Thyroid gland (tissue), 4 donors: Measurements from ENCODE around the gene KRTAP5-5. TPM values are rescaled to one million over a fixed set of nuclear protein-coding genes. Genes with fewer than 3 reads are reported as not detected.

Experiments used
- DNase-seq, 2 donors: peaks; one replicate each; pipeline ENCODE4 v3.0.0-alpha.2; 2019
- H3K27ac ChIP-seq, 3 donors: fragments of 200-600 bp; sonication (generic); 1 replicate in 2 of 3; 2 replicates in 1 of 3; pipeline ENCODE4 v1.5.1; 2016 to 2019; ENCODE audit warnings: mild to moderate bottlenecking in 1 of 3, moderate library complexity in 1 of 3
- H3K27me3 ChIP-seq: fragments of 200-600 bp; sonication (generic); one replicate; pipeline ENCODE4 v1.5.1; 2019
- H3K36me3 ChIP-seq, 2 donors: fragments of 200-600 bp; sonication (generic); one replicate each; pipeline ENCODE4 v1.5.1; 2016 to 2019
- H3K4me1 ChIP-seq, 2 donors: fragments of 200-600 bp; sonication (generic); one replicate each; pipeline ENCODE4 v1.5.1; 2017 to 2019
- H3K4me3 ChIP-seq, 3 donors: fragments of 200-600 bp; sonication (generic); replicated peaks in 1 of 3; 1 replicate in 2 of 3; 2 replicates in 1 of 3; pipeline ENCODE4 v1.5.1; 2016; ENCODE audit warnings: mild to moderate bottlenecking in 1 of 3
- H3K9me3 ChIP-seq: fragments of 200-600 bp; sonication (generic); one replicate; pipeline ENCODE4 v1.5.1; 2017
- POLR2A ChIP-seq, 2 donors: fragments of 450-650 bp; IDR thresholded peaks; one replicate each; pipeline ENCODE4 v1.6.1; 2017; ENCODE audit warnings: antibody characterized with exemption in 2 of 2, mild to moderate bottlenecking in 2 of 2, moderate library complexity in 1 of 2
- WGBS, 2 donors: methylation state at CpG; one replicate each; pipeline ENCODE4 v1.1.5; 2017; 5-methylcytosine and 5-hydroxymethylcytosine counted together
- intact Hi-C: fragments of 100-400 bp; cut with DNase I; formaldehyde crosslinking; loops from one replicate; pipeline ENCODE4 v1.15.1; 2023
- total RNA-seq, 4 donors: library from RNA; depleted of rRNA; stranded (reverse); fragments of >200 nt; gene quantifications; one replicate each; pipeline ENCODE4 v1.2.3, GENCODE V29; 2016
- TF ChIP-seq, protein P1 (sequence below), 6 experiments: fragments of 200-600 bp in 3 of 6; fragments of 450-650 bp in 3 of 6; sonication (generic) in 3 of 6; IDR thresholded peaks; one replicate each; pipeline ENCODE4 v1.5.1; 2016 to 2019; ENCODE audit warnings: antibody characterized with exemption in 6 of 6, mild to moderate bottlenecking in 2 of 6, inconsistent platforms in 1 of 6, moderate library complexity in 1 of 6

KRTAP5-5 gene
- total RNA-seq, 4 donors from 2014 or later: not detected

DNA sequence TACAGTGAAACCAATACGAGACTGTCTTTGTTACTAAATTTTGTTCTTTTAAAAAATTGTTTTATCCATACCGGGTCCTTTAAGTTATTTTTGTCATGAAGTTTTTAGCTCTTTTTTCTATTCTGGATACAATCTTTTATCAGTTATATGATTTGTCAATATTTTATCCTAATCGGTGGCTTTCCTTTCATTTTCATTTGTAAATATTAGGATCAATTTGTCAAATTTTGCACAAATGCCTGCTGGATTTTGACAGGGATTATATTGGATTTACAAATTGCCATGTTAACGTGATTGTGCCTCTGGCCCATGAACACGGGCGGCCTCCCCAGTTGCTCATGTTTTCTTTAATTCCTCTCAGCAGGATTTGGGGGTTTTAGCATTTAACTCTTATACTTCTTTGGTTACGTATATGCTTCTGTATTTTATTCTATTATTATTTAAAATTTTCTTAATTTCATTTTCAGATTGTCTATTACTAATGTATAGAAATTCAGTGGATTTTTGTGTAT lies 46.7 kb downstream of the KRTAP5-5 start:
- intact Hi-C loops: no loop called here
- WGBS, 2 donors: 76 to 84% methylated on average over 7 of the region's 7 CpGs
- no peaks in the 10 kb centered on the region for H3K9me3 ChIP-seq
- H3K27me3 ChIP-seq: no peaks in the 10 kb centered on the region
- no peak overlapping the region for H3K27ac ChIP-seq
- H3K36me3 ChIP-seq: no peaks in the 10 kb centered on the region
- H3K4me3 ChIP-seq: no peak overlapping the region
- no peaks in the 10 kb centered on the region for H3K4me1 ChIP-seq
- TF ChIP-seq, protein P1, sequence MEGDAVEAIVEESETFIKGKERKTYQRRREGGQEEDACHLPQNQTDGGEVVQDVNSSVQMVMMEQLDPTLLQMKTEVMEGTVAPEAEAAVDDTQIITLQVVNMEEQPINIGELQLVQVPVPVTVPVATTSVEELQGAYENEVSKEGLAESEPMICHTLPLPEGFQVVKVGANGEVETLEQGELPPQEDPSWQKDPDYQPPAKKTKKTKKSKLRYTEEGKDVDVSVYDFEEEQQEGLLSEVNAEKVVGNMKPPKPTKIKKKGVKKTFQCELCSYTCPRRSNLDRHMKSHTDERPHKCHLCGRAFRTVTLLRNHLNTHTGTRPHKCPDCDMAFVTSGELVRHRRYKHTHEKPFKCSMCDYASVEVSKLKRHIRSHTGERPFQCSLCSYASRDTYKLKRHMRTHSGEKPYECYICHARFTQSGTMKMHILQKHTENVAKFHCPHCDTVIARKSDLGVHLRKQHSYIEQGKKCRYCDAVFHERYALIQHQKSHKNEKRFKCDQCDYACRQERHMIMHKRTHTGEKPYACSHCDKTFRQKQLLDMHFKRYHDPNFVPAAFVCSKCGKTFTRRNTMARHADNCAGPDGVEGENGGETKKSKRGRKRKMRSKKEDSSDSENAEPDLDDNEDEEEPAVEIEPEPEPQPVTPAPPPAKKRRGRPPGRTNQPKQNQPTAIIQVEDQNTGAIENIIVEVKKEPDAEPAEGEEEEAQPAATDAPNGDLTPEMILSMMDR (IDR thresholded peaks at IDR 0.05): no peak
- no peak for TF ChIP-seq POLR2A (IDR thresholded peaks at IDR 0.05)
- no peak for DNase-seq

DNA sequence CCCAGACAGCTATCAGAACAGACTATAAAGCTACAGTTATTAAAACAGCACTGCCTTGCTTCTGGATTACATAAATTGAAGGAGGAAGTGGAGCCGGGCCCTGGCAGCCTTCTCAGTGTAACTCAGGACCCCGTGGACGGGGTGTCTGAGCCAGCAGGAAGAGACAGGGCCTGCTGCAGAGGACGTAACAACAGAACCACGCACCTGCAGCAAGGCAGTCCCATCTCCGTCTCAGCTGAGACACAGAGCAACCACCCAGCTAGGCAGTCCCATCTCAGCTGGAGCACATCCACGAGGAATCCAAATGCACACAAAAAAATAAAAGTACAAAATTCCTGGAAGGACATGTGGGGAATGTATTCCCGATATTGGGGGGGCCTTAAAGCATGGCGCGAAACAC lies 50.3 kb downstream of the KRTAP5-5 start:
- intact Hi-C loops: no loop called here
- no peak overlapping the region for H3K27ac ChIP-seq
- no peaks in the 10 kb centered on the region for H3K4me1 ChIP-seq
- H3K9me3 ChIP-seq: no peaks in the 10 kb centered on the region
- H3K36me3 ChIP-seq: no peaks in the 10 kb centered on the region
- H3K27me3 ChIP-seq: no peaks in the 10 kb centered on the region
- no peak overlapping the region for H3K4me3 ChIP-seq
- DNase-seq: no peak
- 87 to 89% methylated on average over 10 of the region's 10 CpGs for WGBS, 2 donors
- TF ChIP-seq, protein P1 (IDR thresholded peaks at IDR 0.05): no peak
- TF ChIP-seq POLR2A (IDR thresholded peaks at IDR 0.05): no peak

Other genes with a start within 250 kb of the KRTAP5-5 start
- gene BRSK2, start 239.8 kb upstream of the KRTAP5-5 start, total RNA-seq: 1 to 10 TPM in 2 of 4 donors, under 1 TPM in 2; 0.34 to 2.2 (median 0.81) TPM
- gene MOB2, start 143.0 kb upstream of the KRTAP5-5 start, total RNA-seq: 10 to 100 TPM; 25.6 to 45.8 (median 30.1) TPM
- 1 to 10 TPM; 1.3 to 3.5 (median 2.5) TPM for gene DUSP8, start 57.5 kb upstream of the KRTAP5-5 start, total RNA-seq
- gene KRTAP5-1, start 44.5 kb upstream of the KRTAP5-5 start, total RNA-seq: not detected
- gene KRTAP5-2, start 31.5 kb upstream of the KRTAP5-5 start, total RNA-seq: not detected
- not detected for gene KRTAP5-3, start 21.3 kb upstream of the KRTAP5-5 start, total RNA-seq
- gene KRTAP5-4, start 7.6 kb upstream of the KRTAP5-5 start, total RNA-seq: not detected
- not detected for gene KRTAP5-6, start 67.4 kb downstream of the KRTAP5-5 start, total RNA-seq
- 100 to 1,000 TPM in 1 of 4 donors, 1 to 10 TPM in 1, under 1 TPM in 1, not detected in 1; 0.22 to 126 (median 1.5) TPM for gene IFITM10, start 120.8 kb downstream of the KRTAP5-5 start, total RNA-seq
- gene CTSD, start 134.2 kb downstream of the KRTAP5-5 start, total RNA-seq: 100 to 1,000 TPM; 363 to 577 (median 457) TPM
- gene SYT8, start 205.2 kb downstream of the KRTAP5-5 start, total RNA-seq: not detected
- not detected for gene TNNI2, start 209.2 kb downstream of the KRTAP5-5 start, total RNA-seq
- 10 to 100 TPM in 2 of 4 donors, 1 to 10 TPM in 2; 6.7 to 26.1 (median 10.5) TPM for gene LSP1, start 223.3 kb downstream of the KRTAP5-5 start, total RNA-seq